A549 (cell line): ENCODE data around the gene HECTD4. TPM values are rescaled to one million over a fixed set of nuclear protein-coding genes. Genes with fewer than 3 reads are reported as not detected.

ENCODE experiments used
- ATAC-seq, 2 experiments: fragments of 200-7000 bp in 1 of 2; fragments of >200 bp in 1 of 2; cut with Nextera tagmentation in 1 of 2; cut with Tn5 transposase in 1 of 2; 3 replicates each; pipeline versions ENCODE4 v1.8.0 to v1.9.1; 2018 to 2020; ENCODE audit warnings: mild to moderate bottlenecking in 1 of 2, moderate library complexity in 1 of 2
- CTCF ChIA-PET: fragments of 300-600 bp; sonication (Branson Sonifier 250); formaldehyde crosslinking; extraction: SDS; loops from one replicate; lab custom pipeline; 2021; ENCODE audit warnings: antibody characterized with exemption, inconsistent platforms; lab: Yijun Ruan, JAX
- POLR2A ChIA-PET: fragments of 350-600 bp; formaldehyde crosslinking; extraction: SDS; loops from one replicate; lab custom pipeline; 2021; ENCODE audit warnings: antibody characterized with exemption, inconsistent platforms; lab: Yijun Ruan, JAX
- DNase-seq, 2 experiments: peaks; one replicate each; pipeline versions ENCODE4 v3.0.0 to v3.0.0-alpha.2; 2011 to 2016; ENCODE audit warnings: low read depth in 1 of 2, low spot score in 1 of 2
- FAIRE-seq: peaks from 2 replicates; lab custom pipeline; 2011; peaks lifted over from hg19 to GRCh38; lab: Jason Lieb, UNC
- H3K27ac ChIP-seq, 2 experiments: fragments of >200 bp; sonication (Bioruptor Twin); formaldehyde crosslinking; 3 replicates each; pipeline ENCODE4 v1.5.1; 2016 to 2017
- H3K4me1 ChIP-seq: fragments of >200 bp; sonication (Bioruptor Twin); formaldehyde crosslinking; 3 replicates; pipeline ENCODE4 v1.6.1; 2016
- H3K4me2 ChIP-seq: fragments of >200 bp; sonication (Bioruptor Twin); formaldehyde crosslinking; 3 replicates; pipeline ENCODE4 v1.6.1; 2016
- H3K4me3 ChIP-seq: fragments of >200 bp; sonication (Bioruptor Twin); formaldehyde crosslinking; 3 replicates; pipeline ENCODE4 v1.5.1; 2016
- H3K9me3 ChIP-seq: fragments of >200 bp; sonication (Bioruptor Twin); formaldehyde crosslinking; 3 replicates; pipeline ENCODE4 v1.6.1; 2016
- BCL3 ChIP-seq: fragments of >200 bp; sonication (Bioruptor Twin); formaldehyde crosslinking; IDR thresholded peaks from 3 replicates; pipeline ENCODE4 v1.6.1; 2016
- CBX2 ChIP-seq: fragments of 200-600 bp; sonication (generic); IDR thresholded peaks from 2 replicates; pipeline ENCODE4 v1.6.1; 2016; ENCODE audit warnings: low read depth, mild to moderate bottlenecking, borderline replicate concordance
- CEBPB ChIP-seq, 2 experiments: fragments of >200 bp in 1 of 2; sonication (Bioruptor Twin) in 1 of 2; formaldehyde crosslinking in 1 of 2; IDR thresholded peaks; 2 replicates each; pipeline ENCODE4 v1.6.1; 2012 to 2016
- CHD2 ChIP-seq: fragments of 150-350 bp; IDR thresholded peaks from 2 replicates; pipeline ENCODE4 v1.6.1; 2014; ENCODE audit warnings: low read length; ENCODE audit not compliant: partially characterized antibody
- CTCF ChIP-seq: fragments of >200 bp; sonication (Bioruptor Twin); formaldehyde crosslinking; IDR thresholded peaks from 3 replicates; pipeline ENCODE4 v1.5.1; 2016
- EHF ChIP-seq: fragments of 250-450 bp; sonication (Bioruptor Pico); IDR thresholded peaks from 2 replicates; pipeline ENCODE4 v1.5.0; 2020; ENCODE audit warnings: mild to moderate bottlenecking
- EHMT2 ChIP-seq: fragments of 200-600 bp; sonication (generic); IDR thresholded peaks from 2 replicates; pipeline ENCODE4 v1.6.1; 2016; ENCODE audit warnings: antibody characterized with exemption, low read depth, mild to moderate bottlenecking, moderate library complexity
- ELK1 ChIP-seq: fragments of 150-350 bp; IDR thresholded peaks from 2 replicates; pipeline ENCODE4 v1.6.1; 2014; ENCODE audit warnings: low read depth, mild to moderate bottlenecking, low read length
- ESRRA ChIP-seq: fragments of 150-350 bp; IDR thresholded peaks from 2 replicates; pipeline ENCODE4 v1.6.1; 2014; ENCODE audit warnings: mild to moderate bottlenecking, low read length, borderline replicate concordance
- FOSB ChIP-seq: fragments of 250-450 bp; sonication (Bioruptor Pico); IDR thresholded peaks from 2 replicates; pipeline ENCODE4 v1.5.0; 2020; ENCODE audit warnings: mild to moderate bottlenecking, moderate library complexity
- HDAC2 ChIP-seq: fragments of 200-600 bp; sonication (generic); IDR thresholded peaks from 2 replicates; pipeline ENCODE4 v1.6.1; 2016
- HMGXB4 ChIP-seq: fragments of 250-450 bp; sonication (Bioruptor Pico); IDR thresholded peaks from 2 replicates; pipeline ENCODE4 v1.5.0; 2021; ENCODE audit warnings: mild to moderate bottlenecking, moderate library complexity, borderline replicate concordance
- HOXA7 ChIP-seq: fragments of 250-450 bp; sonication (Bioruptor Pico); IDR thresholded peaks from 2 replicates; pipeline ENCODE4 v1.5.0; 2020; ENCODE audit warnings: mild to moderate bottlenecking, moderate library complexity
- HOXB13 ChIP-seq: fragments of 250-450 bp; sonication (Bioruptor Pico); IDR thresholded peaks from 2 replicates; pipeline ENCODE4 v1.5.0; 2020; ENCODE audit warnings: low read depth, mild to moderate bottlenecking, moderate library complexity
- HOXB5 ChIP-seq: fragments of 250-450 bp; sonication (Bioruptor Pico); IDR thresholded peaks from 2 replicates; pipeline ENCODE4 v1.5.0; 2020; ENCODE audit warnings: mild to moderate bottlenecking, moderate library complexity
- JUN ChIP-seq, 2 experiments: fragments of >200 bp; sonication (Bioruptor Twin); formaldehyde crosslinking; IDR thresholded peaks; 2 replicates in 1 of 2; 3 replicates in 1 of 2; pipeline ENCODE4 v1.6.1; 2016 to 2017
- KDM5A ChIP-seq: fragments of 200-600 bp; sonication (generic); IDR thresholded peaks from 2 replicates; pipeline ENCODE4 v1.6.1; 2016; ENCODE audit warnings: antibody characterized with exemption, mild to moderate bottlenecking
- MAFK ChIP-seq: fragments of 450-650 bp; IDR thresholded peaks from 2 replicates; pipeline ENCODE4 v1.6.1; 2014; ENCODE audit not compliant: partially characterized antibody
- NPAS2 ChIP-seq: fragments of 250-450 bp; sonication (Bioruptor Pico); IDR thresholded peaks from 2 replicates; pipeline ENCODE4 v1.8.0; 2022; ENCODE audit warnings: mild to moderate bottlenecking, moderate library complexity, borderline replicate concordance
- NR3C1 ChIP-seq: fragments of >200 bp; sonication (Bioruptor Twin); formaldehyde crosslinking; IDR thresholded peaks from 3 replicates; pipeline ENCODE4 v1.6.1; 2017
- POLR2A ChIP-seq: IDR thresholded peaks from 2 replicates; pipeline ENCODE4 v1.6.1; 2012; ENCODE audit warnings: mild to moderate bottlenecking, low read length
- RAD21 ChIP-seq, 2 experiments: fragments of >200 bp in 1 of 2; sonication (Bioruptor Twin) in 1 of 2; formaldehyde crosslinking in 1 of 2; IDR thresholded peaks in 1 of 2; conservative IDR thresholded peaks in 1 of 2; 2 replicates in 1 of 2; 3 replicates in 1 of 2; pipeline ENCODE4 v1.6.1; 2012 to 2018; ENCODE audit warnings: inconsistent platforms in 1 of 2
- RCOR1 ChIP-seq: fragments of 150-350 bp; IDR thresholded peaks from 2 replicates; pipeline ENCODE4 v1.6.1; 2014; ENCODE audit warnings: antibody characterized with exemption, low read length, low read depth
- RNF2 ChIP-seq: fragments of 200-600 bp; sonication (generic); IDR thresholded peaks from 2 replicates; pipeline ENCODE4 v1.6.1; 2016; ENCODE audit warnings: low read depth, mild to moderate bottlenecking, antibody characterized with exemption, moderate library complexity, borderline replicate concordance
- TP53 ChIP-seq: fragments of 250-450 bp; sonication (Bioruptor Pico); IDR thresholded peaks from 2 replicates; pipeline ENCODE4 v1.5.0; 2021; ENCODE audit warnings: mild to moderate bottlenecking, moderate library complexity
- WGBS: methylation state at CpG from one replicate; pipeline ENCODE4 v1.1.6; 2017; ENCODE audit errors: missing lambda C conversion rate; 5-methylcytosine and 5-hydroxymethylcytosine counted together
- polyA plus RNA-seq, 4 experiments: library from polyadenylated mRNA; depleted of rRNA in 3 of 4; stranded (reverse); fragments of >200 nt; fragmentation: RNase III in 1 of 4; extraction: RNeasy Plus Mini Kit Qiagen cat#74134 plus additional on column Dnase treatment in 1 of 4; gene quantifications; 2 replicates in 3 of 4; 3 replicates in 1 of 4; pipeline ENCODE4 v1.2.3, GENCODE V29; 2011 to 2017

The HECTD4 gene
- polyA plus RNA-seq, 2 of the 4 experiments (the other 2 are of a cell fraction), result 9.9 to 14.7 TPM

- TF ChIP-seq HOXA7 (CRISPR knock-in tag) (no peak), CEBPB (IDR thresholded peaks at IDR 0.05) (no peak), POLR2A (no peak), NR3C1 (no peak), RNF2 (no peak), ESRRA (no peak), MAFK (no peak), CTCF (no peak), EHMT2 (no peak), CHD2 (no peak)
- FAIRE-seq (no peak), DNase-seq (no peak), ATAC-seq (no peak)
- Histone ChIP-seq H3K9me3 (no peaks in the 10 kb centered on the region), H3K27ac (no peak overlapping the region), H3K4me3 (no peak overlapping the region), H3K4me1 (0 out of 3 replicates have a peak, but pooled peaks cover 6% of the 10 kb centered on the region), H3K4me2 (no peak overlapping the region)
- POLR2A ChIA-PET, result no interaction called here
- 65% methylated on average over 2 of the region's 2 CpGs for WGBS
- CTCF ChIA-PET, result interaction anchor here (0.8 kb wide), 3 partner anchors 11 to 127 kb away, joined by 4 read pairs; no protein-coding TSS in a partner anchor
Observed at GRCh38 chr12:112322441-112322840, 59.8 kb downstream of the HECTD4 start.

GRCh38 chr12:112321245-112321644, 61.0 kb downstream of the HECTD4 start:
- Histone ChIP-seq H3K27ac (no peak overlapping the region), H3K9me3 (no peaks in the 10 kb centered on the region), H3K4me2 (no peak overlapping the region), H3K4me1 (0 out of 3 replicates have a peak, but pooled peaks cover 6% of the 10 kb centered on the region), H3K4me3 (no peak overlapping the region)
- no peak for TF ChIP-seq CHD2
- no peak for TF ChIP-seq ELK1
- TF ChIP-seq MAFK, result no peak
- TF ChIP-seq CEBPB (IDR thresholded peaks at IDR 0.05), result no peak
- no peak for TF ChIP-seq CBX2
- no peak for TF ChIP-seq HOXB5 (CRISPR knock-in tag)
- TF ChIP-seq KDM5A, result no peak
- TF ChIP-seq EHF (CRISPR knock-in tag), result no peak
- TF ChIP-seq JUN (IDR thresholded peaks at IDR 0.05), result no peak
- TF ChIP-seq HDAC2, result no peak
- no peak for TF ChIP-seq TP53 (CRISPR knock-in tag)
- TF ChIP-seq NPAS2, result no peak
- no peak for TF ChIP-seq ESRRA
- no peak for TF ChIP-seq RCOR1
- no peak for TF ChIP-seq FOSB (CRISPR knock-in tag)
- no peak for TF ChIP-seq HMGXB4
- TF ChIP-seq RAD21 (conservative IDR thresholded peaks at IDR 0.05 in 1 of 2, IDR thresholded peaks at IDR 0.05 in 1 of 2), result no peak
- no peak for TF ChIP-seq BCL3
- no peak for TF ChIP-seq HOXB13
- FAIRE-seq (no peak), ATAC-seq (no peak), DNase-seq (no peak)
- ChIA-PET POLR2A (no interaction called here), CTCF (interaction anchor here (0.6 kb wide), 1 partner anchor 1618 kb away, joined by 3 read pairs; no protein-coding TSS in a partner anchor)
